Activated naive CD8-positive, alpha-beta T cell treated with anti-CD3 and anti-CD28 coated beads, Interleukin-2, amount 50 U/mL, for 24 hours (primary cell): ENCODE data around the gene ARF5.
"Not testable (repeated sequence)": the region's sequence is repeated elsewhere in the genome, so short reads cannot be mapped to it uniquely, and the experiment has no call there.

Source experiments
- ATAC-seq: fragments of 150-1000 bp; cut with Tn5 transposase; one replicate; pipeline ENCODE4 v1.10.0; 2021
- DNase-seq: peaks from one replicate; pipeline ENCODE4 v3.0.0; 2021
- H3K27ac Mint-ChIP-seq: one replicate; pipeline ENCODE4 v1.8.0; 2021; ENCODE audit warnings: mild to moderate bottlenecking, mixed read lengths
- H3K27me3 Mint-ChIP-seq: one replicate; pipeline ENCODE4 v1.8.0; 2021; ENCODE audit warnings: mixed read lengths
- H3K36me3 Mint-ChIP-seq: one replicate; pipeline ENCODE4 v1.8.0; 2021; ENCODE audit warnings: low read depth, mixed read lengths
- H3K4me1 Mint-ChIP-seq: one replicate; pipeline ENCODE4 v1.8.0; 2021; ENCODE audit warnings: mixed read lengths
- H3K4me3 Mint-ChIP-seq: one replicate; pipeline ENCODE4 v1.8.0; 2021; ENCODE audit warnings: mild to moderate bottlenecking, moderate library complexity, mixed read lengths
- H3K9me3 Mint-ChIP-seq: one replicate; pipeline ENCODE4 v1.8.0; 2021; ENCODE audit warnings: mixed read lengths

ARF5 gene

GRCh38 chr7:127588019-127588696, at the start of gene ARF5:
Gene ARF5, plus strand, starts transcription at chr7:127588411. Its CDS starts 88 bp downstream, at chr7:127588499.
- DNase-seq (peak; percentile 91), ATAC-seq (peak; percentile 77)
- Mint-ChIP-seq H3K4me1 (peaks cover 48% of the 10 kb centered on the region), H3K9me3 (no peaks in the 10 kb centered on the region), H3K27ac (peak within 1 kb of the TSS; percentile 93), H3K36me3 (peaks cover 20% of the 10 kb centered on the region), H3K27me3 (no peaks in the 10 kb centered on the region), H3K4me3 (peak within 1 kb of the TSS; percentile 97)

GRCh38 chr7:127539116-127539515, 49.1 kb upstream of the ARF5 start:
- peaks cover 46% of the 10 kb centered on the region for H3K27me3 Mint-ChIP-seq
- H3K4me1 Mint-ChIP-seq: peaks cover 3% of the 10 kb centered on the region
- DNase-seq (no peak), ATAC-seq (no peak)
- no peaks in the 10 kb centered on the region for H3K9me3 Mint-ChIP-seq
- H3K4me3 Mint-ChIP-seq: no peak overlapping the region
- H3K27ac Mint-ChIP-seq: no peak overlapping the region
- no peaks in the 10 kb centered on the region for H3K36me3 Mint-ChIP-seq

- H3K9me3 Mint-ChIP-seq, ATAC-seq, H3K4me1 Mint-ChIP-seq, H3K36me3 Mint-ChIP-seq, H3K4me3 Mint-ChIP-seq, H3K27ac Mint-ChIP-seq, DNase-seq: not testable (repeated sequence)
- H3K27me3 Mint-ChIP-seq: peaks cover 40% of the 10 kb centered on the region
These were observed 47.8 kb upstream of the ARF5 start for GRCh38 chr7:127540461-127540860.

GRCh38 chr7:127541548-127541947, 46.7 kb upstream of the ARF5 start:
- H3K4me3 Mint-ChIP-seq: no peak overlapping the region
- H3K9me3 Mint-ChIP-seq: peaks cover 5% of the 10 kb centered on the region
- H3K36me3 Mint-ChIP-seq: peaks cover 4% of the 10 kb centered on the region
- H3K27me3 Mint-ChIP-seq: peaks cover 30% of the 10 kb centered on the region
- DNase-seq: no peak
- peaks cover 3% of the 10 kb centered on the region for H3K4me1 Mint-ChIP-seq
- no peak for ATAC-seq
- no peak overlapping the region for H3K27ac Mint-ChIP-seq

- H3K9me3 Mint-ChIP-seq: peaks cover 9% of the 10 kb centered on the region
- ATAC-seq (no peak), DNase-seq (no peak)
- H3K27me3 Mint-ChIP-seq: peaks cover 5% of the 10 kb centered on the region
- H3K27ac Mint-ChIP-seq: no peak overlapping the region
- H3K4me3 Mint-ChIP-seq: no peak overlapping the region
- H3K36me3 Mint-ChIP-seq: peaks cover 6% of the 10 kb centered on the region
- H3K4me1 Mint-ChIP-seq: no peaks in the 10 kb centered on the region
These were observed 41.9 kb upstream of the ARF5 start for GRCh38 chr7:127546313-127546712.

GRCh38 chr7:127550247-127550646, 38.0 kb upstream of the ARF5 start:
- no peak overlapping the region for H3K4me3 Mint-ChIP-seq
- peaks cover 6% of the 10 kb centered on the region for H3K36me3 Mint-ChIP-seq
- DNase-seq (no peak), ATAC-seq (no peak)
- no peak overlapping the region for H3K27ac Mint-ChIP-seq
- peaks cover 4% of the 10 kb centered on the region for H3K27me3 Mint-ChIP-seq
- H3K4me1 Mint-ChIP-seq: no peaks in the 10 kb centered on the region
- H3K9me3 Mint-ChIP-seq: peaks cover 9% of the 10 kb centered on the region

- Mint-ChIP-seq H3K27ac (no peak overlapping the region), H3K36me3 (no peaks in the 10 kb centered on the region), H3K27me3 (peaks cover 4% of the 10 kb centered on the region), H3K4me3 (no peak overlapping the region), H3K4me1 (no peaks in the 10 kb centered on the region), H3K9me3 (no peaks in the 10 kb centered on the region)
- DNase-seq (no peak), ATAC-seq (no peak)
These were observed 36.3 kb upstream of the ARF5 start for GRCh38 chr7:127551941-127552340.

GRCh38 chr7:127556404-127556803, 31.8 kb upstream of the ARF5 start:
- Mint-ChIP-seq H3K4me1 (no peaks in the 10 kb centered on the region), H3K27ac (no peak overlapping the region), H3K36me3 (no peaks in the 10 kb centered on the region), H3K4me3 (no peak overlapping the region), H3K9me3 (no peaks in the 10 kb centered on the region), H3K27me3 (peaks cover 2% of the 10 kb centered on the region)
- ATAC-seq (no peak), DNase-seq (no peak)

- Mint-ChIP-seq H3K4me1 (no peaks in the 10 kb centered on the region), H3K9me3 (no peaks in the 10 kb centered on the region)
- no peak for DNase-seq
These were observed 30.4 kb upstream of the ARF5 start for GRCh38 chr7:127557803-127558202.

GRCh38 chr7:127566242-127566641, 22.0 kb upstream of the ARF5 start:
- no peak overlapping the region for H3K27ac Mint-ChIP-seq
- H3K9me3 Mint-ChIP-seq: peaks cover 3% of the 10 kb centered on the region
- H3K27me3 Mint-ChIP-seq: no peaks in the 10 kb centered on the region
- ATAC-seq (no peak), DNase-seq (no peak)
- H3K4me1 Mint-ChIP-seq: no peaks in the 10 kb centered on the region
- no peak overlapping the region for H3K4me3 Mint-ChIP-seq
- peaks cover 11% of the 10 kb centered on the region for H3K36me3 Mint-ChIP-seq

More at GRCh38 chr7:127557803-127558202, 30.4 kb upstream of the ARF5 start:
- Mint-ChIP-seq H3K4me3 (no peak overlapping the region), H3K36me3 (no peaks in the 10 kb centered on the region), H3K27me3 (no peaks in the 10 kb centered on the region), H3K27ac (no peak overlapping the region)
- ATAC-seq: no peak

- H3K27ac Mint-ChIP-seq, DNase-seq: not testable (repeated sequence)
These were observed 20.2 kb upstream of the ARF5 start for GRCh38 chr7:127568034-127568433.

GRCh38 chr7:127571741-127572505, 16.3 kb upstream of the ARF5 start:
- Mint-ChIP-seq H3K27me3 (no peaks in the 10 kb centered on the region), H3K4me1 (no peaks in the 10 kb centered on the region), H3K9me3 (no peaks in the 10 kb centered on the region), H3K4me3 (no peak overlapping the region), H3K27ac (no peak overlapping the region), H3K36me3 (peaks cover 6% of the 10 kb centered on the region)
- DNase-seq (no peak), ATAC-seq (no peak)

More at GRCh38 chr7:127568034-127568433, 20.2 kb upstream of the ARF5 start:
- not testable (repeated sequence) for H3K27me3 Mint-ChIP-seq, ATAC-seq, H3K4me3 Mint-ChIP-seq, H3K4me1 Mint-ChIP-seq, H3K9me3 Mint-ChIP-seq
- peaks cover 15% of the 10 kb centered on the region for H3K36me3 Mint-ChIP-seq

GRCh38 chr7:127578036-127578684, 10.1 kb upstream of the ARF5 start:
- peaks cover 23% of the 10 kb centered on the region for H3K4me1 Mint-ChIP-seq
- no peak for DNase-seq
- no peak overlapping the region for H3K4me3 Mint-ChIP-seq
- no peaks in the 10 kb centered on the region for H3K9me3 Mint-ChIP-seq
- ATAC-seq: no peak
- H3K27ac Mint-ChIP-seq: no peak overlapping the region
- peaks cover 13% of the 10 kb centered on the region for H3K36me3 Mint-ChIP-seq
- H3K27me3 Mint-ChIP-seq: no peaks in the 10 kb centered on the region

- Mint-ChIP-seq H3K4me3 (no peak overlapping the region), H3K36me3 (peaks cover 18% of the 10 kb centered on the region), H3K4me1 (peaks cover 29% of the 10 kb centered on the region), H3K27ac (no peak overlapping the region), H3K27me3 (no peaks in the 10 kb centered on the region), H3K9me3 (no peaks in the 10 kb centered on the region)
- ATAC-seq: no peak
- no peak for DNase-seq
These were observed 9.4 kb upstream of the ARF5 start for GRCh38 chr7:127578711-127579275.
